GM19035 (cell line): Measurements from ENCODE around the gene KRT39.

Experiments
- ATAC-seq: cut with Tn5 transposase; IDR thresholded peaks from one replicate; pipeline ENCODE4 v1.9.1; 2021; ENCODE audit not compliant: unreplicated experiment

The KRT39 gene

DNA sequence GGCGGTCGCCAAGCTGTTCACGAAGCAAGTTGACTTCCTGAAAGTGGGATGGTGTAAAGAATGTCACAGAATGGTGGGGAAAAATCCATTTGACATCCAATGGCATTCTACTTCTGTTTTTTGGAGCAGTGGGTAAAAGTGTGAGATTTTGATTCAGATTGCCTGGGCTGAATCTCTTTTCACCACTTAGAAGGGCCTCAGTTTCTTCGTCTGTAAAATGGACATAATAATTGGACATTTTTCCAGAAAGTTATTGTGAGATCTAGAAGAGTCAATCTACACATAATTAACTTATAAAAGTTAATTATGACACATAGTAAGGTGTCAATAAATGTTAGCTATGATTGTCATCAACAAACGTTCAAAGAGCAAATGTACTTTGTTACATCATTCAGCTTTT, 14.4 kb upstream of the KRT39 start:
- ATAC-seq: no peak

DNA sequence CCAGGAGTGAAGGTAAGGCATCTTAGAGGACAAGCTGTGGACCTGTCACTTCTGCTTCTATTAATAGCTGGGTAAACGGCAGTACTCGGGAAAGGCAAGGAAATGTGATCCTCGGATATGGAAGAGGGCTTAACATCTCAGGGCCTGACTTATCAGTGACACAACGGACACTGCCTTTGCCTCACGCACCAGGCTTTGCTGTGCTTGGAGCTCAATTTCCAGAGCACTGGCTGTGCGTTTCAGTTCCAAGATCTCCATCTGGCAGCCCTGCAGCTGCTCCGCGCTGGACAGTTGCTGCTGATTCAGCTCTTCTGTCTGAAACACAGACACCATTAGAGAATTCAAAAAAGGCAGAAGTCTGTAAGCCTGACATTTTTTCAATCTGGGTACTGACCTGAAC, 13.8 kb upstream of the KRT39 start:
- ATAC-seq: no peak

DNA sequence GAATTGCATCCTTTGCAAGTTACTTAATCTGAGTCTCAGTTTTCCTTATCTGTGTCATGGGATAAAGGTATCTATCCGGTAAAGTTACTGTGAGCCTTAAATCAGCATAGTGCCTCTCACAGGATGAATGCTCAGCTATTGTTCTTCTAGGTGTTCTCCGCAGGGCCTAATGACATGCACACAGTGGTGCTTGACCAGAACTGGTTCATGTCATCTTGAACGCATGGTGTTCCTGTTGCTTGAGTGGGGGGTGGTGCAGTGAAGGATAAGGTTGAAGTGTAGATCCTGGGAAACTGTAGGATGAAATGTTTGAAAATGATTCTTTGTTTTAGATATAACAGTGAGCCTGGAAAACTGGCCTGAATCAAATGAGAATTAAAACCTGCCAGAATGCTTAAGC, 13.4 kb upstream of the KRT39 start:
- no peak for ATAC-seq

DNA sequence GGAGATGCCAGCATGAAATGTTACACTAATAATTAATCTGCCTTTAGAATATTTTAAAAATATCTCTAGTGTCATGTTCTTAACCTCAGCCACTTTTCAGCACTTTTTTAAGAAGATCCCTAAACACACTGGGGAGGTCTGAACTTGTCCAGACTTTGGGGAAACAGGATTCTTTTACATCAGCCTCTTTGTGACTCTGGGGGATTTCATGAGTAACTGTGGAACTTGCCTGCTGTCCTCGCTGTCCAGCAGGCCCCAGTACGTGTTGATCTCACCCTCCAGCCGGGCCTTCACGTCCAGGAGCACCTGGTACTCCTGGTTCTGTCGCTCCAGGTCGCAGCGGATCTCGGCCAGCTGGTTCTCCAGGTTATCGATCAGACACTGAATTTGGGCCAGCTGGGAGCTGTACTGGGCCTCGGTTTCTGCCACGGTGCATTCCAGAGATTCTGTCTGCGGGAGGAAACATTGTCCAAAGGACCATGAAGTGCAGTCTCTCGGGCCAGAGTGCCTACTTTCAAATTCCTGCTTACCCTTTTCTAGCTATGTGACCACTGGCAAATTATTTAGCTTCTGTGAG, 11.9 kb upstream of the KRT39 start:
- no peak for ATAC-seq

GRCh38 chr17:40975516-40975915, 8.8 kb upstream of the KRT39 start:
- no peak for ATAC-seq

DNA sequence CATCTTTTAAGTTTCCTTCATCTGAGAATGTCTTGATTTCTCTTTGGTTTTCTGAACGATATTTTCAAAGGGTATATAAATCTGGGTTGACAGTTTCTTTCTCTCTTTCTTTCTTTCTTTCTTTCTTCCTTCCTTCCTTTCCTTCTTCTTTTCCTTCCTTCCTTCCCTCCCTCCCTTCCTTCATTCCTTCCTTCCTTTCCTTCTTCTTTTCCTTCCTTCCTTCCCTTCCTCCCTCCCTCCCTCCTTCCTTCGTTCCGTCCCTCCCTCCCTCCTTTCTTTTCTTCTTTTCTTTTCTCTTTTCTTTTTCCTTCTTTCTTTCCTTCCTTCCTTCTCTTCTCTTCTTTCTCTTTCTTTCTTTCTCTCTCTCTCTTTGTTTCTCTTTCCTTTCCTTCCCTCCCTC, 7.6 kb upstream of the KRT39 start:
- ATAC-seq: no peak

DNA sequence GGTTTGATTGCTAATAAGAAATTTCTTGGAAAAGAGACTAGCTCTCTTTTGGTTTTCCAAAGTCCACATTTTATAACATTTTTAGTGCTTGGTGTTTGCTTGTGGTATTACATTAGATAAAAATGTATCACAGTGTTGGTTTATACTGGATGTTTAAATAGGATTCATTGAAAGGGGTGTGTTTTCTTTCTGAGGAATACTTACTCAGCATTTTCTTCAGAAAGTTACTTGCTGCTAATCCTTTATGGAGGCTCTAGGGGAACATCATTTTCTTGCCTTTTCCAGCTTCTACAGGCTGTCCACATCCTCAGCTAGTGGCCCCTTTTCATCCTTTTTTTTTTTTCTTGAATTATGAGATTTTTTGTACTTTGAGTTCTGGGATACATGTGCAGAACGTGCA, 834 bp upstream of the KRT39 start:
- no peak for ATAC-seq

DNA sequence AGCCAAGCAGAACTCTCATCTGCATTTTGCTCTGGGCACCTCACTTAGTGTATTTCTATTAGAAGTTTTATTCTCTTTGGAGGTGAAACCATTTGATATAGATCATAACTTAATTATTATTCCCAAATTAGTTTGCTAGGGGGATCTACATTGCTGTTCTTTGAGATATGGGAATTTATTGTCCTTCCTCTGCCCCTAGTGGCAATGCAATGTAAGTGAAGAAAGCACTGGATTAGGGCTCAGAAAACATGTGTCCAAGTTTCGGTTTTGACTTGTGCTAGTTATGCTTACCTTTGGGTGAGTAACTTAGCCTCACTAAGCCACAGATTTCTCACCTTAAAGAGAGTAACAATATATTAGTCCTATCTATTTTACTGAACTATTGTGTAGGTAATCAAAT, 2.9 kb downstream of the KRT39 start:
- no peak for ATAC-seq

DNA sequence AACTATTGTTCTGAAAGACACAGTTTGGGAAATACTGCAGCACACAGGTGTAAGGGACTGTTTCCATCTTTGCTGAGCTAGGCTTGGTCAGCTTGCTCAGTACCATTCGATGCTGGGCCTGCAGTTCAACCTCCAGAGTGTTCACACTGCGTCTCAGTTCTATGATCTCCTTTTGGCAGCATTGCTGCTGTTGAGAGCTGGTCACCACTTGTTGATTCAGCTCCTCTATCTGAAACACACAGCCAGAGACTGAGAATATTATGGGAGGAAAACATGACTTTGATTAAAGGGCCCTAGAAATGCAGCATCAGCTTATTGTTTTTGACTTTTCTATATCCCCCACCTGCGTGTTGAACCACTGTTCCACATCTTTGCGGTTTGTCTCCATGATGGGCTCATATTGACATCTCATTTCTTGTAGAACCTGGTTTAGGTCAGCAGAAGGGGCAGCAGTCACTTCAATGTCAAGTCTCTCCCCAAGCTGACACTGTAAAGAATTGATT, 4.6 kb downstream of the KRT39 start:
- ATAC-seq: no peak

DNA sequence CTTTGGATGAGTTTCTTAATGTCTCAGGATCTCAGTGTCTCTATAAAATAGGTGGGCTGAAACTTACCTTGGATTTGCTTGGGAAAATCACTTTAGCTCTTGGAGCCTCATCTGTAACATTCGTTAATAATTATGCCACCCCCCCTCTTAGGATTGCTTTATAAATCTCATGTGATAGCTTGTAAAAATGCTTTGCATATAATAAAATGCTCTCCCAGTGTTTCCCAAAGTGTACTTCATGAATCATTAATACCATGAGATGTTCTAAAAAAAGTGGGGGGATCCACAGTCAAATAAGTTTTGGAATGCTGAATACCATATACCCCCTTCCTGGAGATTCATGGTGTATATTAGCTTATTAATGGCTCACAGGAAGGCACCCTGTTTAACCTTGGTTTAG, 5.2 kb downstream of the KRT39 start:
- ATAC-seq: no peak

- no peak for ATAC-seq
Observed at GRCh38 chr17:40960144-40960543, 6.6 kb downstream of the KRT39 start.

DNA sequence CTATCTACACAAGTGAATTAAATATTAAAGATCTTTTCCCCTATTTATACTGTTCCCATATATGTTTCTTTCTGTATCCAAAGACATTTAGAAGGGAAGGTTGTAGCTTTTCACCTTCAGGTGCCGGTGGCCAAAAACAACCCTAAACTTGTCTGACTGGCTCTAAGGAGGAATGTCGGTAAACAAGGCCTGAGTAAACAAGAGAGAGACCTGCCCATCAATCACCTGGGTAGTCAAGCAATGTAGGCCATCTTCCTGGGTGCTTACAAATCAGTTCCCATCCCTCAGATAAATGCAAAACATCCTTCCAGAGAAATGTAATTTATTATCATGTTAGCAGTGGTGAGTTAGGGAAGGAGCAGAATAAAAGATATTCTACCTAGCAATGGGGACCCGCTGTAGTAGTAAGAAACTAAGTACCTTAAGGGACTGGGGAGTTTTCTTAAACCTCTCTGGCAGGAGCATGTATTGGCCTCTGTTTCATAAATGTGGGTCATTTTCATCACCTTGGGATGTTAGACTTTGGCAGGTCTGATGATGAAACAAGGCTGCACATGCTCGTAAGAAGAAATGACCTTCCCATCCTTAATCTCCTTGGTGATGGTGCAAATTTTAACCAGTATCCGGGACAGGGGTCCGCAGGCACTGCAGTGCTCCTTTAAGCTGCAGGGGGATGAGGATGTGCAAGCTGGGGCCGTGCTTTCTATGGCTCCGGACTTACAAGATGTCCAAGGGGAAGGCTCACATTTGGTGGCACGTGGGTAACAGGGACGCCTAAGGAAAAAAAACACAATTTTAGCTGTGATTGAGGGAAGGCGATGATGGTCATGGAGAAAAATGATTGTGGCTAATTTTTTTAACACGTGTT, 8.4 kb downstream of the KRT39 start:
- no peak for ATAC-seq

- no peak for ATAC-seq
Observed at GRCh38 chr17:40956401-40957254, 10.1 kb downstream of the KRT39 start.

DNA sequence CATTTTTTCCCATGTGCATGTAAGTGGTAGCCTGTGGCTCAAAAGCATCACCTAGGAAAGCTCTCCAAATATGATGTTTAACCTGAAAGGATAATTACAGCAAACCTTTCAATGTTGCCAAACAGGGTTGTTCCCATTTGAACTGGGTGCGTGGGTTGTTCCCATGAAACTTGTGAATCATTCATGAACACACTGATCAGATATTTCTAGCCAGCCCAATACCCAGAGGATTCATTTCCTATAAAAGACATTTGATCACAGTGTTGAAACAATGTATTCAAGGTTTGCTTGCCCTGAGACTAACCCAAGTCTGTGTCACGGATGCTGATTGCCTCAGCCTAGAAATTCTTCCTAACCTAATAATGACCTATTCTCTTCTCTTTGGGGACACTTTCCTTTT, 12.9 kb downstream of the KRT39 start:
- no peak for ATAC-seq

DNA sequence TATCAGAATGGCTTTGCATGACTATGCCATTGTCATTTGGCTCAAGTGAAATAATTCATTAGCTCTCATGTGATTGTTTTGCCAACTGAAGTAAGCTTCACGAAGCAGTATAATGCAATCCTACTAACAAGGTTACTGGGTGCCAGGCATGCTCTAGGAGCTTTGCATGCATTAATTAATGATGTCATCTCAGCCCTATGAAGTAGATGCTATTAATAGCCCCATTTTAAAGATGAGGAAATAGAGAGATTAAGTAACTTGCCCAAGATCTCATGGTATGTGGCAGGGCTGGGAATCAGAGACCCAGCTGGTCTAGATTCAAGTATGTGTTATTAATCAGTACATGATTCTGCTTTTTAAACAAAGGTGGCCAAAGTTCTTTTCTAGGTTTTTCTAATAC, 14.1 kb downstream of the KRT39 start:
- no peak for ATAC-seq

DNA sequence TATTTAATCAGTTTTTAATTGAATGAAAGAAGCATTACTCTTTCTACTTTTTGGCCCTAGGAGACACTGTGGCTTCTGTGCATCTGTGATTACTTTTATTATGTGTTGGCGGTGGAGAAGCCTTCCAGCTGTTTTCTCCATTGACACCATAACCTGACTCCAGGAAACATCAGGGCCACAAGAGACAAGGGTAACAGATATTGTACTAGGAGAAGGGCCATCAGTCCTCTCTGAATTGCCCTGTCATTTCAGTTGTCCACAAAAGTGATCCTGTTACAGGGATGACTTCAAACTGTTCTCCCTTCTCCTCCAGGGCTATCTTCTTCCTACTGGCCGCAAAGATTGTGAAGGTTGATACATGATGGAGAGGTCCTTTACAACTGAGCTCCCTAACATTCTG, 14.6 kb downstream of the KRT39 start:
- ATAC-seq: no peak

GRCh38 chr17:40951011-40951622, 15.6 kb downstream of the KRT39 start:
- ATAC-seq: no peak

- no peak for ATAC-seq
Observed at GRCh38 chr17:40950176-40950575, 16.6 kb downstream of the KRT39 start.

- ATAC-seq: no peak
Observed at GRCh38 chr17:40949418-40949817, 17.3 kb downstream of the KRT39 start.

DNA sequence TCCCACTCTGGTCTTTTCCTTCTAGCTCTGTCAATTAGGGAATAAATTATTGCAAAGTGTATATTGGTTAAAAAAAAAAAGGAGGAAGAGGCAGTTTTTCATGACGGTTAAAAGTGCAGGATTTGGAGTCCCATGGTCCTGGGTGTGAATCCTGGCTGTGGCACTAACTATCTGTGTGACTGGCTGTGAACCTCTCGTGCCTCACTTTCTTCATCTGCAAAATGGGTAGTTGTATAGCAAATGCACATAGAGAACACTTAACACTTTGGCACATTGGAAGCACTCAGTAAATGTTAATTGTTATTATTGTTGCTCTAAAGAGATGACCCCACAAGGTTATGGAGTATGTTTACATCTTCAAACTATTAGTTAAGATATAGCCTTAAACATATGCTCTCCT, 18.8 kb downstream of the KRT39 start:
- no peak for ATAC-seq

GRCh38 chr17:40945414-40945813, 21.3 kb downstream of the KRT39 start:
- ATAC-seq: no peak
